ENCODE results near the gene FAM120B.

GRCh38 chr6:170429450-170429849, 122.9 kb downstream of the FAM120B start:
- TF ChIP-seq POLR2A (IDR thresholded peaks at IDR 0.05), result no peak
- no peak for TF ChIP-seq CTCF (IDR thresholded peaks at IDR 0.05 in 4 of 5, conservative IDR thresholded peaks at IDR 0.05 in 1 of 5)

Data from gastrocnemius medialis (tissue), 4 donors.